ENCODE data around the gene CATSPERB.
"Not testable (repeated sequence)": the region's sequence is repeated elsewhere in the genome, so short reads cannot be mapped to it uniquely, and the experiment has no call there.

CATSPERB gene

GRCh38 chr14:91669867-91670266 lies 62.0 kb downstream of the CATSPERB start:
- no peak for DNase-seq

- DNase-seq, result not testable (repeated sequence)
Observed at GRCh38 chr14:91667101-91667500, 64.8 kb downstream of the CATSPERB start.

GRCh38 chr14:91660790-91661189 lies 71.1 kb downstream of the CATSPERB start:
- DNase-seq, result no peak

- DNase-seq, result no peak
Observed at GRCh38 chr14:91654836-91655235, 77.0 kb downstream of the CATSPERB start.

- no peak for DNase-seq
Observed at GRCh38 chr14:91653451-91653850, 78.4 kb downstream of the CATSPERB start.

- DNase-seq, result no peak
Observed at GRCh38 chr14:91649930-91650329, 82.0 kb downstream of the CATSPERB start.

- no peak for DNase-seq
Observed at GRCh38 chr14:91647856-91648255, 84.0 kb downstream of the CATSPERB start.

- DNase-seq, result no peak
Observed at GRCh38 chr14:91636604-91637003, 95.3 kb downstream of the CATSPERB start.

- DNase-seq, result no peak
Observed at GRCh38 chr14:91624757-91625156, 107.1 kb downstream of the CATSPERB start.

- DNase-seq, result no peak
Observed at GRCh38 chr14:91614187-91614586, 117.7 kb downstream of the CATSPERB start.

- DNase-seq, result no peak
Observed at GRCh38 chr14:91613459-91614112, 118.3 kb downstream of the CATSPERB start.

- DNase-seq, result no peak
Observed at GRCh38 chr14:91611528-91611927, 120.4 kb downstream of the CATSPERB start.

GRCh38 chr14:91609161-91609560 lies 122.7 kb downstream of the CATSPERB start:
- no peak for DNase-seq

GRCh38 chr14:91607322-91608047 lies 124.4 kb downstream of the CATSPERB start:
- DNase-seq, result no peak

- no peak for DNase-seq
Observed at GRCh38 chr14:91606851-91607250, 125.0 kb downstream of the CATSPERB start.

- not testable (repeated sequence) for DNase-seq
Observed at GRCh38 chr14:91604611-91605010, 127.3 kb downstream of the CATSPERB start.

GRCh38 chr14:91599994-91600393 lies 131.9 kb downstream of the CATSPERB start:
- no peak for DNase-seq

- DNase-seq, result no peak
Observed at GRCh38 chr14:91595736-91596135, 136.2 kb downstream of the CATSPERB start.

GRCh38 chr14:91593957-91594356 lies 137.9 kb downstream of the CATSPERB start:
- DNase-seq, result not testable (repeated sequence)

- DNase-seq, result no peak
Observed at GRCh38 chr14:91586410-91586809, 145.5 kb downstream of the CATSPERB start.

- DNase-seq, result no peak
Observed at GRCh38 chr14:91585856-91586255, 146.0 kb downstream of the CATSPERB start.

- no peak for DNase-seq
Observed at GRCh38 chr14:91582761-91583160, 149.1 kb downstream of the CATSPERB start.

- DNase-seq, result no peak
Observed at GRCh38 chr14:91580876-91581577, 150.9 kb downstream of the CATSPERB start.

Measured in right forelimb (tissue), 1 donor.